HG03432 (cell line): ENCODE data around the gene TMEM253.

ENCODE experiments used
- ATAC-seq: cut with Tn5 transposase; IDR thresholded peaks from one replicate; pipeline ENCODE4 v1.9.1; 2021; ENCODE audit warnings: mild to moderate bottlenecking, moderate library complexity; ENCODE audit not compliant: unreplicated experiment

The TMEM253 gene

GRCh38 chr14:21070610-21071224 lies 30.1 kb upstream of the TMEM253 start:
- ATAC-seq: peak; percentile 19

DNA sequence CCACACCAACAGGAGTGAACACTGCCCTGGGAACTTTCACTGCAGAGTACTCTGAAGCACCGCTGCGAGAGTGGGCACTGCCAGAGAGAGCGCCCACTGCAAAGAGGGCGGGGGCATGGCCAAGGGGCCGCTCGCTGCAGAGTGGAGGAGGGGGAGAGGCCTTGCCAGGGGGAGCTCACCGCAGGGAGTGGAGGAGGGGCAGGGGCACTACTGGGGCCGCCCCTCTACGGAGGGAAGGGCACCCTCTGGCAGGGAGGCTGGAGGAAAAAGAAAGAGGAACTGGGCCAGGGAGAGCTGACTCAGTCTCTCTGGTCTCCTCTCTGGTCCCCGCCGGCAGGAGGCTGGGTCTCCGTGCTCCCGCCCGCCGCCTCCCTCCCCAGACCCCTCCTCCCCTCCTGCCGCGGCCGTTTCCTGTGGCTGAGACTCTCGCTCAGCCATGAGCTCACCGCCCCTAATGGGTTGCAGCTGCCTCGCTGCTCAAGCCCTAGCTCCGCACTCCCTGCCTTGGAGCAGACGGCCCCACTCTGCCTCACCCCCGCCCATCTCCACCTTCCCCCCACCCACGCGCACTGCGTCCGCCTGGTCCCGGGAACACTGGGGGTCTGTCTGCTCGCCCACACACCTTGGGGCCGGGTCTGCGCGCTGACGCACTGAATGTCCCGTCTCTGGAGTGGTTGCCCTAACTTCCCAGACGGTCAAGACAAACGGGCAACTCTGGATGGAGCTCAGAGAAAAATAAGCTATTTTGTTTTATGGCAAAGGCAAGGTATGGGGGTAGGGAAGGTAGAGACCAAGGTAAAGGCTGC lies 29.4 kb upstream of the TMEM253 start:
- ATAC-seq: peak; percentile 80

- ATAC-seq: no peak
Observed at GRCh38 chr14:21072031-21072473, 28.8 kb upstream of the TMEM253 start.

- no peak for ATAC-seq
Observed at GRCh38 chr14:21072781-21073339, 28.0 kb upstream of the TMEM253 start.

- no peak for ATAC-seq
Observed at GRCh38 chr14:21073921-21074320, 26.9 kb upstream of the TMEM253 start.

DNA sequence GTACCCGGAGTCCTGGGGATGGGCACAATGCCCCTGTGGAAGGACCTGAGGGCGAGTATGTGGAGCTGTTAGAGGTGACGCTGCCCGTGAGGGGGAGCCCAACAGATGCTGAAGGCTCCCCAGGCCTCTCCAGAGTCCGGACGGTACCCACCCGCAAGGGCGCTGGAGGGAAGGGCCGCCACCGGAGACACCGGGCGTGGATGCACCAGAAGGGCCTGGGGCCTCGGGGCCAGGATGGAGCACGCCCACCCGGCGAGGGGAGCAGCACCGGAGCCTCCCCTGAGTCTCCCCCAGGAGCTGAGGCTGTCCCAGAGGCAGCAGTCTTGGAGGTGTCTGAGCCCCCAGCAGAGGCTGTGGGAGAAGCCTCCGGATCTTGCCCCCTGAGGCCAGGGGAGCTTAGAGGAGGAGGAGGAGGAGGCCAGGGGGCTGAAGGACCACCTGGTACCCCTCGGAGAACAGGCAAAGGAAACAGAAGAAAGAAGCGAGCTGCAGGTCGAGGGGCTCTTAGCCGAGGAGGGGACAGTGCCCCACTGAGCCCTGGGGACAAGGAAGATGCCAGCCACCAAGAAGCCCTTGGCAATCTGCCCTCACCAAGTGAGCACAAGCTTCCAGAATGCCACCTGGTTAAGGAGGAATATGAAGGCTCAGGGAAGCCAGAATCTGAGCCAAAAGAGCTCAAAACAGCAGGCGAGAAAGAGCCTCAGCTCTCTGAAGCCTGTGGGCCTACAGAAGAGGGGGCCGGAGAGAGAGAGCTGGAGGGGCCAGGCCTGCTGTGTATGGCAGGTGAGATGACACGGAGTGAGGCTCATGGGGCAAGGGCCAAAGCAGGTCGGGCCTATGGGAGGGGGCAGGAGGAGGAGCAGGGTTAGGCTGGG lies 26.2 kb upstream of the TMEM253 start:
- no peak for ATAC-seq

- ATAC-seq: no peak
Observed at GRCh38 chr14:21075719-21076437, 25.0 kb upstream of the TMEM253 start.

GRCh38 chr14:21077672-21078071 lies 23.2 kb upstream of the TMEM253 start:
- no peak for ATAC-seq

- no peak for ATAC-seq
Observed at GRCh38 chr14:21078287-21078686, 22.6 kb upstream of the TMEM253 start.

GRCh38 chr14:21078726-21079125 lies 22.1 kb upstream of the TMEM253 start:
- no peak for ATAC-seq

DNA sequence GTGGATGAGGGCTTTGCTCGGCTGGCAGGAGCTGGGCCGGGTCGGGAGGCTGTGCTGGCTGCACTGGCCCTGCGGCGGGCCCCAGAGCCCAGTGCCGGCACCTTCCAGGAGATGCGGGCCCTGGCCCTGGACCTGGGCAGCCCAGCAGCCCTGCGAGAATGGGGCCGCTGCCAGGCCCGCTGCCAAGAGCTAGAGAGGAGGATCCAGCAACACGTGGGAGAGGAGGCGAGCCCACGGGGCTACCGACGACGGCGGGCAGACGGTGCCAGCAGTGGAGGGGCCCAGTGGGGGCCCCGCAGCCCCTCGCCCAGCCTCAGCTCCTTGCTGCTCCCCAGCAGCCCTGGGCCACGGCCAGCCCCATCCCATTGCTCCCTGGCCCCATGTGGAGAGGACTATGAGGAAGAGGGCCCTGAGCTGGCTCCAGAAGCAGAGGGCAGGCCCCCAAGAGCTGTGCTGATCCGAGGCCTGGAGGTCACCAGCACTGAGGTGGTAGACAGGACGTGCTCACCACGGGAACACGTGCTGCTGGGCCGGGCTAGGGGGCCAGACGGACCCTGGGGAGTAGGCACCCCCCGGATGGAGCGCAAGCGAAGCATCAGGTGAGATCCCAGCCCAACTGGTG lies 19.2 kb upstream of the TMEM253 start:
- ATAC-seq: no peak

GRCh38 chr14:21083565-21084325 lies 17.1 kb upstream of the TMEM253 start:
- no peak for ATAC-seq

DNA sequence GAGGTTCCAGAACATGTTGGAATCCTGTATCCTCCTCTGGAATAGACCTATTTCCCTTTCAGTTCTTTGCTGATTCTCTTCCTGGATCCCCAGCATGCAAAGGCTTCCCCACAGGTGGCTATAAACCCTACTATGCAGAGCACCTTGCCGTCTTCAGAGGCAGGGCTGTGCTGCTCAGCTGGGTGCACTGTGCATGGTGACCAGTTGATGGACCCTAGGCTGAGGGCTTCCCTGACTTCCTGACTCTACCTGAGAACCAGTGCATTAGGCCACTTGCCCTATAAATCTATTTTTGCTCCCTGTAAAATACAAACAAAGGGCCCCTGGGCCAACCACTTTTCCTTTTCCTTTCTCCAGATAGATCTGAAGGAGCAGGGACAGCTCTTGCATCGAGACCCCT lies 16.5 kb upstream of the TMEM253 start:
- ATAC-seq: no peak

GRCh38 chr14:21084998-21085853 lies 15.6 kb upstream of the TMEM253 start:
- ATAC-seq: no peak

DNA sequence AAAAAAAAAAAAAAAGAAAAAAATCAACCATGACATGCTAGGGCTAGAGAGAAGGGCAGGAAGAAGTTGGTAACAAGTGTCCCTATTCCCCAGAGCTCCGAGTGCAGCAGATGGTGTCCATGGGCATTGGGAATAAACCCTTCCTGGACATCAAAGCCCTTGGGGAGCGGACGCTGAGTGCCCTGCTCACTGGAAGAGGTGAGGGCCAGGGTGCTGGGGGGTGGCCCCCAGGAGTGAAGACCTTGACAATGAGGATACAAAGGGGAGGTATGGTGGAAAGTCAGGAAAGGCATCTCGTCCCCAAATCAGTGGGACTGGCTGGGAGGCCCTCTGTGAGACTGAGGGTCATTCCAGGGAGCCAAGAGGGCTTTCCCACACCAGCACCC lies 14.0 kb upstream of the TMEM253 start:
- ATAC-seq: no peak

- peak; percentile 55 for ATAC-seq
Observed at GRCh38 chr14:21087294-21088091, 13.4 kb upstream of the TMEM253 start.

DNA sequence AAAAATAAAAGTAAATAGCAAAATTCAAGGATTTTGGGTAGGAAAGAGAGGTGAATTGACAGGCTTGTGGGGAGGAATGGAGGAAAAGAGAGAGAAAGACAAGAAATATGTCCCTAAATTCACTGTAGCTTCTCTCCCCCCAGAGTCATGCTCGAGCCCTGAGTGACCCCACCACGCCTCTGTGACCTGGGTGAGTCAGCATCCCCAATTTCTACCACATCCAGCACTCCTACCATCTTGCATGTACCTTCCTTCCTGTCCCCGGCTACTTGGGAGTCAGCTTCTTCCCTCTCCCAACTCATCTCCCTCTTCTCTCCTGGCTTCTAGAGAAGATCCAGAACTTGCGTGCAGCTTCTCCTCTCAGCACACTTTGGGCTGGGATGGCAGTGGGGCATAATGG lies 12.2 kb upstream of the TMEM253 start:
- no peak for ATAC-seq

- no peak for ATAC-seq
Observed at GRCh38 chr14:21089271-21089670, 11.6 kb upstream of the TMEM253 start.
